DOHH2 (cell line): ENCODE results near the gene SMAD3.

ENCODE experiments used
- H3F3A ChIP-seq: fragments of 200-600 bp; sonication (generic), shearing (Covaris generic); 2 replicates; pipeline ENCODE4 v1.6.0; 2016; ENCODE audit warnings: antibody characterized with exemption, mild to moderate bottlenecking; ENCODE audit not compliant: control insufficient read depth, insufficient read depth
- H3K27ac ChIP-seq: fragments of 200-600 bp; sonication (generic); 2 replicates; pipeline ENCODE4 v1.5.1; 2014; ENCODE audit warnings: low read depth, mild to moderate bottlenecking, low read length, moderate library complexity
- H3K27me3 ChIP-seq: fragments of 200-600 bp; sonication (generic); 2 replicates; pipeline ENCODE4 v1.6.1; 2014; ENCODE audit warnings: mild to moderate bottlenecking, low read length, mixed read lengths; ENCODE audit not compliant: control insufficient read depth
- H3K36me3 ChIP-seq: fragments of 200-600 bp; sonication (generic); 2 replicates; pipeline ENCODE4 v1.6.1; 2014; ENCODE audit warnings: mild to moderate bottlenecking, low read length, moderate library complexity, mixed read lengths; ENCODE audit not compliant: control insufficient read depth
- H3K4me1 ChIP-seq: fragments of 200-600 bp; sonication (generic); 2 replicates; pipeline ENCODE4 v1.6.1; 2014; ENCODE audit warnings: mild to moderate bottlenecking, low read length, mixed read lengths; ENCODE audit not compliant: control insufficient read depth
- H3K4me2 ChIP-seq: fragments of 200-600 bp; sonication (generic); 2 replicates; pipeline ENCODE4 v1.6.0; 2014; ENCODE audit warnings: mild to moderate bottlenecking, low read length, moderate library complexity
- H3K4me3 ChIP-seq: fragments of 200-600 bp; sonication (generic); 2 replicates; pipeline ENCODE4 v1.5.1; 2014; ENCODE audit warnings: mild to moderate bottlenecking, low read length, mixed read lengths
- H3K79me2 ChIP-seq: fragments of 200-600 bp; sonication (generic); 2 replicates; pipeline ENCODE4 v1.6.1; 2014; ENCODE audit warnings: mild to moderate bottlenecking, low read length, mixed read lengths; ENCODE audit not compliant: control insufficient read depth
- H3K9me2 ChIP-seq: fragments of 200-600 bp; sonication (generic); replicated peaks from 2 replicates; pipeline ENCODE4 v1.6.1; 2014; ENCODE audit warnings: mild to moderate bottlenecking, low read length, mixed read lengths; ENCODE audit not compliant: control insufficient read depth
- H3K9me3 ChIP-seq: fragments of 200-600 bp; sonication (generic); 2 replicates; pipeline ENCODE4 v1.6.1; 2014; ENCODE audit warnings: antibody characterized with exemption, low read length, mixed read lengths; ENCODE audit not compliant: control insufficient read depth, insufficient read depth
- H4K20me1 ChIP-seq: fragments of 200-600 bp; sonication (generic); 2 replicates; pipeline ENCODE4 v1.6.0; 2014; ENCODE audit warnings: low read depth, mild to moderate bottlenecking, antibody characterized with exemption, low read length, moderate library complexity; ENCODE audit not compliant: control insufficient read depth, insufficient read depth
- CTCF ChIP-seq: fragments of 200-600 bp; sonication (generic); IDR thresholded peaks from one replicate; pipeline ENCODE4 v1.5.1; 2014; ENCODE audit warnings: antibody characterized with exemption, mild to moderate bottlenecking, low read depth, low read length; ENCODE audit not compliant: poor library complexity, severe bottlenecking
- EZH2phosphoT487 ChIP-seq: fragments of 200-600 bp; sonication (generic); IDR thresholded peaks from 2 replicates; pipeline ENCODE4 v1.6.1; 2017; ENCODE audit warnings: borderline replicate concordance, mild to moderate bottlenecking, antibody characterized with exemption, low read length, moderate library complexity, mixed read lengths

Gene SMAD3

GRCh38 chr15:67119238-67119846 lies 53.9 kb downstream of the SMAD3 start:
- Histone ChIP-seq H3K4me1 (peaks cover 61% of the 10 kb centered on the region), H3K4me3 (no peak overlapping the region), H3K27me3 (no peaks in the 10 kb centered on the region), H3K36me3 (no peaks in the 10 kb centered on the region), H4K20me1 (0 out of 2 replicates have a peak, but pooled peaks cover 4% of the 10 kb centered on the region), H3K9me3 (no peaks in the 10 kb centered on the region), H3K4me2 (no peak overlapping the region), H3K27ac (no peak overlapping the region), H3K79me2 (peaks cover 34% of the 10 kb centered on the region), H3K9me2 (no peaks in the 10 kb centered on the region), H3F3A (no peaks in the 10 kb centered on the region)
- TF ChIP-seq EZH2phosphoT487 (no peak), CTCF (no peak)

GRCh38 chr15:67120009-67120838 lies 54.8 kb downstream of the SMAD3 start:
- Histone ChIP-seq H3K4me2 (peak overlapping the region; percentile 57), H3K36me3 (no peaks in the 10 kb centered on the region), H3K27me3 (no peaks in the 10 kb centered on the region), H3K9me3 (no peaks in the 10 kb centered on the region), H3K79me2 (peaks cover 33% of the 10 kb centered on the region), H3K9me2 (no peaks in the 10 kb centered on the region), H3K27ac (no peak overlapping the region), H3K4me1 (peaks cover 52% of the 10 kb centered on the region), H3K4me3 (peak overlapping the region; percentile 9; the same call in 1 of the 2 replicates), H4K20me1 (0 out of 2 replicates have a peak, but pooled peaks cover 6% of the 10 kb centered on the region), H3F3A (no peaks in the 10 kb centered on the region)
- TF ChIP-seq CTCF: no peak
- no peak for TF ChIP-seq EZH2phosphoT487

GRCh38 chr15:67120839-67121643 lies 55.6 kb downstream of the SMAD3 start:
- Histone ChIP-seq H3K4me1 (peaks cover 44% of the 10 kb centered on the region), H3K27ac (no peak overlapping the region), H3K27me3 (no peaks in the 10 kb centered on the region), H3K4me3 (peak overlapping the region; percentile 9), H4K20me1 (0 out of 2 replicates have a peak, but pooled peaks cover 6% of the 10 kb centered on the region), H3F3A (no peaks in the 10 kb centered on the region), H3K9me3 (no peaks in the 10 kb centered on the region), H3K79me2 (peaks cover 29% of the 10 kb centered on the region), H3K36me3 (no peaks in the 10 kb centered on the region), H3K9me2 (no peaks in the 10 kb centered on the region), H3K4me2 (peak overlapping the region; percentile 57)
- TF ChIP-seq EZH2phosphoT487 (no peak), CTCF (no peak)
